Measurements from ENCODE around the gene ARID3C.

Gene ARID3C

DNA sequence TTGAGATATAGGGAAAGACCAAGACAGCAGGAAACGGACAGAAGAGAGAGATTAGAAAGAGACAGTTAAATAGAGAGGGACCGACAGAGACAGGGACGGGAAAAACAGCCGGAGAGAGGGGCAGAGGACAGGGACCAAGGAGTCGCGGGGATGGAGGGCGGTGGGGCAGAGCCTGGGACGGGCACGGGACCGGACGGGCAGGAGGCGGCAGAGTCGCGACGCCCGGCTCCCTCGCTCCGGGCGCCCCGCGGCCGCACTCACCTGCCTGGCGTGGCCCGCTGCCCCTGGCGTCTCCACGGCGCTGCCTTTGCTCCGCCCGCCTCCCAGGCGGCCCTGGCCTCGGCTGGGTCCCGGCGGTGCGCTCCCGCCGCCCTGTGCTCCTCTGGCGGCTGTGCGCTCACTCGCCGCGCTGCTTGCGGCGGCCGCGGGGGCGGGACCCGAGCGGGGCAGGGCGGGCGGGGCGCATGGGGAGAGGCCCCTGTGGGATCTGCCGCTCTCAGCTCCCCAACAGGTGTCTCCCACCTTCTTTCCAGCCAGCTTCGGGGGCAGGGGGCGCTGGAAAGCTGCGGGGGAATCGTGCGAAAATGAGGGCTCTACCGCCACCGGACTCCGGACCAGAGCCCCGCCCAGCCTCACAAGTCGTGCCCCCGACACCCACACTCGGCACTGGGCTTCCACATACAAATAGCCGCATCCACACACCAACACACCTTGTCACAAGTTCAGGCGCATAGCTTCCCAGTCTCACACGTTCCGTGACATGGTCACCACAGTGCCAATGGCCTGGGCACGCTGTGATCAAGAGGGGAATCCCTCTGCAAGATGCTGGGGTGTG is at the start of gene ARID3C:
Gene ARID3C, minus strand, starts transcription at position 411 of the 835 bp plus-strand sequence. CDS start 1,052 bp downstream, outside the sequence.
- no peak for DNase-seq (ENCODE audit: low spot score)
- FAIRE-seq, result no peak

DNA sequence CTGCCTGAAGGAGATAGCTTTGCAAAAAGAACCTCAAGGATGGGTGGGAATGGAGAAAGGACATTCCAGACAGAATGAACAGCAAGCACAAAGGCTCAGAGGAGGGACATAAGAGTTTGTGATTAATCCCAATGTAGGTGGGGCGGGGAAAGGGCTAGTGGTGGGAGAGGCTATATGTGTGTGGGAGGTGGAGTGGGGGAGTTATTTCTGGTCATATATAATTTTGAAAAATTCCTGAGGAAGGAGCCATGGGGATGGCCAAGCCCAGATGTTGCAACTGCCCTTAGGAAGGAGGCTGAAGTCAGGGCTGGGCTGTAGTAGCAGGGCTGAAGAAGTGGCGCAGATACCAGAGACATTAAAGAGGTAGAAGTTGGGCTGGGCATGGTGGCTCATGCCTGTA is 47.0 kb upstream of the ARID3C start:
- FAIRE-seq, result no peak
- DNase-seq (ENCODE audit: low spot score), result no peak

GRCh38 chr9:34675048-34675714 is 46.3 kb upstream of the ARID3C start:
- FAIRE-seq, result no peak
- DNase-seq (ENCODE audit: low spot score), result peak; percentile 17

DNA sequence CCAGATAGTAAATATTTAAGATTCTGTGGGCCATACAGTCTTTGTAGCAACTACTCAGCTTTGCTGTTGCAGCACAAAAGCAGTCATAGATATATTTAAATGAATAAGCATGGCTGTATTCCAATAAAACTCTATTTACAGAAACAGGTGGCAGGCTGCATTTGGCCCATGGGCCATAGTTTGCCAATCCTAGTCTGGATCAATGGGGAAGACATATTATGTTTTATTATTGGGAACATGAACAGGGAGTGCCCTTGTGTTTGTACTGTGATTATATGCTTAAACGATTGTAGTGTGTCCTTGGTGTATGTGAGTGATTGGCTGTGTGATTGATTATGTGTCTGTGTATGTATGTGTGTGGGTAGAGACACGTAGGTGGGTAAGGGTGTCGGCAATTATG is 45.6 kb upstream of the ARID3C start:
- no peak for FAIRE-seq
- DNase-seq (ENCODE audit: low spot score), result no peak

- DNase-seq (ENCODE audit: low spot score) (no peak), FAIRE-seq (no peak)
These were observed 42.4 kb upstream of the ARID3C start for GRCh38 chr9:34671307-34671706.

GRCh38 chr9:34669809-34670562 is 41.1 kb upstream of the ARID3C start:
- DNase-seq (ENCODE audit: low spot score) (no peak), FAIRE-seq (no peak)

- no peak for FAIRE-seq
These were observed 36.8 kb upstream of the ARID3C start for GRCh38 chr9:34665381-34666250.

GRCh38 chr9:34665067-34665380 is 36.2 kb upstream of the ARID3C start:
- DNase-seq (ENCODE audit: low spot score) (no peak), FAIRE-seq (no peak)

More at GRCh38 chr9:34665381-34666250, 36.8 kb upstream of the ARID3C start:
- peak; percentile 75 for DNase-seq (ENCODE audit: low spot score)

DNA sequence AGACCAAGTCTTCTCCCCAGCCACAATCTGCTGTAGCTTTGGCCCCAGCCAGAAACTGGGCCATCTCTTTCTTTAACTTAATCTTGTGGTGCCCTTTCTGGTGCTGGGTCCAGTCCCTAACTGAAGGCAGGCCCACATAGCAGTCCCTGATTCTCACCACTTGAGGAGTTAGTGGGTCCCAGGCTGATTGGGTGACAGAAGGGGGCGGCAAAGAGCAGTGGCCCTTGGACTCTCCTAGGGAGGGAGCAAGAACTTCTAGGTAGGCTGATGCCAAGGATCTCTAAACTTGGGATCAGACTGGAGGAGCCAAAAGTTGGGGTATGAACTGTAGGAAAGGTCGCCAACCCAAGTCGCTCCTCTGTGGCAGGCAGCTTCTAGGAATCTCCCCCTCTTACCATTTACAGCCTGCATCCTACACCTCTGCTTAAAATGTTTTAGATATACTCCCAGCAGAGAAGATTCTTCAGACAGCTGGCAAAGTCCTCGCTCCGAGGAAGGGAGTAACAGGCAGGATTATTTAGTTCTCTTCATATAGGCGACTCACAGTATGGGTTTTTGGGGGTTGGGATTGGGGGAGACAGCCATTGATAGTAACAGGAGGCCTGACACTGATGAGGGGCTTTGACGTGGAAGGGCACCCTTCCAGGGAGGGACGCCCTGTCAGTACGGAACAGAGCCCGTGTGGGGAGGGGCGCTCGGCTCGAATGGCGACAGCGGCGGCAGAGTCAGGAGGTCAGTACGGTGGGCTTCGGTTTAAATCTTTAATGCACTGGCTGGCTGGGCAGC is 35.6 kb upstream of the ARID3C start:
- FAIRE-seq (no peak), DNase-seq (ENCODE audit: low spot score) (peak; percentile 40)

- FAIRE-seq, result no peak
- no peak for DNase-seq (ENCODE audit: low spot score)
These were observed 34.4 kb upstream of the ARID3C start for GRCh38 chr9:34663303-34663605.

- no peak for DNase-seq (ENCODE audit: low spot score)
- FAIRE-seq, result no peak
These were observed 33.8 kb upstream of the ARID3C start, which contains the start of gene CCL27 for GRCh38 chr9:34662526-34663302. CCL27 (minus strand) TSS chr9:34662657; CDS start chr9:34662633, 24 bp downstream.

DNA sequence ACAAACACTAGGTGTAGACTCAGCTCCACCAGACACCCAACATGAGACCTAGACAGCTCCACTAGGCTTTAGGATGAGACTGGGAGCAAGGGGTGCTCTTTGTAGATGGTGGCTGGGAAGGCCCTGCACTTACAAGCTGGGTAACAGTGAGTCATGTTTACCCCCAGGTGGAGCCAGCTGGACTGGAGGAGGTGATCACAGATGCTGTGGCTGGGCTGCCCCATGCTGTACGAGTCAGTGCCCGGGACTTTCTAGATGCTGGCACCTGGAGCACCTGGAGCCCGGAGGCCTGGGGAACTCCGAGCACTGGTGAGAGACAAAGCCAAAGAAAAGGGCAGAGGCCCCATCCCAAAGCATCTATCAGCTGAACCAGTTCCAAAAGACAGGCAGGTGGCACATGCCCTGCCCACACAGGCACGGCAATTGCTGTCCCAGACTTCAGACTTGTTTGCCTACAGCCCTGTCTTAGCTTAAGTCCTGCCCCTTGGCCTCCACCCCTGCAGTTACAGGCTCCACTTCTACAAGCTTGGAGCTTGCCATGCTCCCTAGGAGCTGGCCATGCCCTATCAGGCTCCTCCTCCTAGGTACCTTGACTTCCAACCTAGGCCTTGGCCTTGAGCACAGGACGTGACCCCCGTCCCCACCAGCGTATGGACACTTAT is 30.9 kb upstream of the ARID3C start:
- FAIRE-seq, result no peak
- no peak for DNase-seq (ENCODE audit: low spot score)

DNA sequence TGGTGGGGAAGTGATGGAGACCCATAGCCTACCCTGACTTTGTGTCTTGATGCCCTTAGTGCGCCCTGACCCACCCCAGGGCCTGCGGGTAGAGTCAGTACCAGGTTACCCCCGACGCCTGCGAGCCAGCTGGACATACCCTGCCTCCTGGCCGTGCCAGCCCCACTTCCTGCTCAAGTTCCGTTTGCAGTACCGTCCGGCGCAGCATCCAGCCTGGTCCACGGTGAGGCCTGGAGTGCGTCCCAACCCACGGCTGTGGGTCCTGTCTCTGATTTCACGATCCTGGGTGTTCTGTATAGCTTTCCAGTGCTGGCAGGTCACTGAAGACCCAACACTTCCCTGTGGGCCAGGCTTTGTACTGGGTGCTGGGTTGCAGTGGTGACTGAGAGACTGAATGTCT is 29.6 kb upstream of the ARID3C start:
- DNase-seq (ENCODE audit: low spot score) (no peak), FAIRE-seq (no peak)

- no peak for FAIRE-seq
- no peak for DNase-seq (ENCODE audit: low spot score)
These were observed 28.1 kb upstream of the ARID3C start for GRCh38 chr9:34656992-34657391.

GRCh38 chr9:34655394-34655793 is 26.5 kb upstream of the ARID3C start:
- DNase-seq (ENCODE audit: low spot score) (no peak), FAIRE-seq (no peak)

GRCh38 chr9:34654323-34655051 is 25.6 kb upstream of the ARID3C start:
- DNase-seq (ENCODE audit: low spot score) (no peak), FAIRE-seq (no peak)

GRCh38 chr9:34653151-34654072 is 24.5 kb upstream of the ARID3C start:
- FAIRE-seq (no peak), DNase-seq (ENCODE audit: low spot score) (no peak)
